Effector CD8-positive, alpha-beta T cell (primary cell): ENCODE results near the gene CPA1.

ENCODE experiments used
- DNase-seq: peaks from one replicate; lab custom pipeline; 2025; lab: John Stamatoyannopoulos, UW

CPA1 gene

DNA sequence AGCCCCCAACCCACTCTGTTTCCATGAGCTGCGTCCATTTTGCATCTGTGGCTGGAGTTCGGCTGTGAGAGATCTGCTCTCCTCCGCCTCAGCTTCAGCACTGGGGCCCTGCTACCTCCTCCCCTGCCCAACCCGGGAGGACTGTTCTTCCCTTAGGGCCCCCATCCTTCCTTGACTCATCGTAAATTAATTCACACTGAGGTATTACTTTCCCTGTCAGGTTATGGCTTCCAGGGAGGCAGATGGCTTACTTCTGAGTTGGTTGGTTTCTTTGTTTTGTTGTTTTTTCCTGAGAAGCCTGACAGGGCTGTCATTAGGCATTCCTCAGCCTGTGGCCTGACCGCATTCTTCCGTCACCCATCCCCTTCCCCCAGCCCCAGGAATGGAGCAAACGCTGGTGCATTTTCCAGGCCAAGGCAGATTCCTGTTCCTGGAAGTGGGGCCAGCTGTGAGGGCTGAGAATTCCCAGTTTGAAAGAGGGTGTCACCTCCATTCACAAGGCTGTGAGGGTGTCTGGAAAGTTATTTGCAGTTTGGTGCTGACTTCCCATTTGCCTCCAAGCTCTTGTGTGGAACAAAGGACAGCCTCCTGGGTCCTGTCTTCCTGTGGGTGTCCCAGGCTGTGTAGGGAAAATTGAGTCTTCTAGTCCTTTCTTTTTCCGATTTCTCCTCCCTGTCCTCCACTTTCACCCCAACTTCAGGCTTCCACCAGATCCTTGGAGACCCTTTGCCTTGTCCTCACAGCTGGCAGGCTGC is 24.0 kb upstream of the CPA1 start:
- no peak for DNase-seq

DNA sequence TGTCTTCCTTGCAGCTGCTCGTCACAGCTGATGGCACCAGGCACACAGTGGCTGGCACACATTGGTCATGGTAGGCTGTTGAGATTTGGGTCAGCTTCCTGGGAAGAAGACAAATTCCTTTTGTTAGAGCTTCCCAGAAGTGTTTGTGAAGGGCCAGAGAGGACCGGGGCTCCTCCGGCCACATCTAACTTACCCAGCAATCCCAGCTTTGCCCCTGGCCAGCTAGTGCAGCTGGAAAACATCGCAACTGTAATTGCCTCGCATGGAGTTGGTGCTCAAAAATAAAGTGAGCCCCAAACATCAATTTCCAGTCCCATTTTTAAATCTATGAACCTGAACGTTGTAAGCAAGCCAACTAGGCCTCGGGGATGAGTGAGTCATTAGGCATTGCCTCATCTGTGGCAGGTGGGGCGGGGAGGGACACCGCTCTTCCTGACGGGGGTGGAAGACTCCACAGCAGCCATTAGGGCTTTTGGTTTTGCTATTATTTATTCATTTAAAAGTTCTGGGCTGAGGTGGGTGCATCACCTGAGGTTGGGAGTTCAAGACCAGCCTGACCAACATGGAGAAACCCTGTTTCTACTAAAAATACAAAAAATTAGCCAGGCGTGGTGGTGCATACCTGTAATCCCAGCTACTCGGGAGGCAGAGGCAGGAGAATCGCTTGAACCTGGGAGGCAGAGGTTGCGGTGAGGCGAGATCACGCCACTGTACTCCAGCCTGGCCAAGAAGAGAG is 23.2 kb upstream of the CPA1 start:
- no peak for DNase-seq

GRCh38 chr7:130358471-130358870 is 21.8 kb upstream of the CPA1 start:
- DNase-seq, result no peak

- DNase-seq, result no peak
Observed at GRCh38 chr7:130359276-130359857, 20.9 kb upstream of the CPA1 start.

DNA sequence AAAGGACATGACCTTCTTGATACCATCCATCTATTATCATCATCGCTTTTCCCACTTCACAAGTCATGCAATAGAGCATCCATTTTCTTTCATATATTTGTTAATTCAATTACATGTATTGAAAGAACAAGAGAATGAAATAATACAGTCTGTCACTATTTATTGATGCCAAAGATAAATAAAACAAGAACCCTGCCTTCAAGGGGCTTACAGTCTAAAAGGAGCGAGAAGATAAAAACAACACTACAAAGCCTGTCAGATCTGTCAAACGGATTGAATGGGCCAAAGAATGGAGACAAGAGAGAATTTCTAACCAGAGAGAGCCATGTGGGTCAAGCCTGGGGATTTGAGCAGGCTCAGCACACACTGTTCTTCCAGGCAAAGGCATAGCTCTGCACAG is 19.8 kb upstream of the CPA1 start:
- no peak for DNase-seq

- DNase-seq, result no peak
Observed at GRCh38 chr7:130361681-130362080, 18.6 kb upstream of the CPA1 start.

GRCh38 chr7:130362251-130362816 is 18.0 kb upstream of the CPA1 start:
- no peak for DNase-seq

- DNase-seq, result no peak
Observed at GRCh38 chr7:130363026-130363847, 17.1 kb upstream of the CPA1 start.

DNA sequence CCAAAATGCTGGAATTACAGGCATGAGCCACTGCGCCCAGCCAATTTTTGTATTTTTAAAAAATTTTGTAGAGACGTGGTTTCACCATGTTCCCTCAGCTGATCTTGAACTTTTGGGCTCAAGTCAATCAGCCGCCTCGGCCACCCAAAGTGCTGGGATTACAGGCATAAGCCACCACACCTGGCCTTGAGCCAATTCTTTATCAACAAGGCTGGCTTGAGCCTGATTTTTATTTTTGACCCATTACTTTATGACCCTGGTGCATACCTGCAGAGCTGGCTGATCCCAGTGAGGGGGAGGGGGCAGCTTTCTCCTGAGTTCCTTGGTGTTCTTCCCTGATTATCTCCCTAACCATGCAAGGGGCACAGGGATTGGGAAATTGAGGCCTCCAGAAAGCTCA is 15.8 kb upstream of the CPA1 start:
- DNase-seq, result no peak

GRCh38 chr7:130365088-130365487 is 15.2 kb upstream of the CPA1 start:
- no peak for DNase-seq

GRCh38 chr7:130365511-130366441 is 14.5 kb upstream of the CPA1 start:
- DNase-seq, result no peak

DNA sequence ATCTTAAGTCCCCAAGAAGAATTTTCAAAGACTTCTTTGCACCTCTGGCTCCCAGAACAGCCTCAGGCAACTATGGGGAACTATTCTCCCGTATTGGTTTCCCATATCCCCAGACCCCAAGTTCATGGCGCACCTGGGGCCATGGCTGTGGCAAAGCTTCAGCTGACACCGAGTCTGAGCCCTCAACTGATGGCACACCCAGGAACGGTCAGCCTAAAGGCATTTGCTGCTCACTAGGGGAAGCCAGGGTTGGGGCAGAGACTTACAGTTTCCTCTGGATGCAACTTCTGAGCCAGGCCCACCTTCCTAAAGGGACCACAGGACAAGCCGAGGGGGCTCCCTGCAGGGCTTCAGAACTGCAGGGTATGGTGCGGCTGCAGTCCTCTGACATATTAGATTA is 13.7 kb upstream of the CPA1 start:
- DNase-seq, result no peak

DNA sequence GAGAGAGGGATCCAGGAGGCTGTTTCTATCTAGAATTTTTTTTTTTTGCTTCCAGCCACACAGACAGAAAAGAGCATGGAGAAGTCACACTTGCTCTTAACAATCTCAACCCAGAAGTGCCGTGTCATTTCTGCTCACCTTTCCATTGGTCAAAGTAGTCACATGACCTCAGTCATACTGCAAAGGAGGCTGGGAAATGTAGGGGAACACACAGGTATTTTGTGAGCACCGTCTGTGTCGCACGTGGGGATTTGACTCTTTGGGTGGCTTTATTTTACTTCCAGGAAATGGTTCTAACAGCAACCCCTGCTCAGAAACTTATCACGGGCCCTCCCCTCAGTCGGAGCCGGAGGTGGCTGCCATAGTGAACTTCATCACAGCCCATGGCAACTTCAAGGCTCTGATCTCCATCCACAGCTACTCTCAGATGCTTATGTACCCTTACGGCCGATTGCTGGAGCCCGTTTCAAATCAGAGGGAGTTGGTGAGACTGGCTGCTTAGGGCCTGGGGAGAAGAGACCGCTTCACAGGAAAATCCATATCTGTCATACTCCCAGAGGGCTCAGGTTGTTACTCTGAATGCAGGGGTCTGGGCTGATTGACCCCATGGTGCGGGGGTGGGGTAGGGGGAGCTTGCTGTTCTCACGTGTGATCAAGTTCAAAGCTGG is 13.1 kb upstream of the CPA1 start:
- DNase-seq, result no peak

DNA sequence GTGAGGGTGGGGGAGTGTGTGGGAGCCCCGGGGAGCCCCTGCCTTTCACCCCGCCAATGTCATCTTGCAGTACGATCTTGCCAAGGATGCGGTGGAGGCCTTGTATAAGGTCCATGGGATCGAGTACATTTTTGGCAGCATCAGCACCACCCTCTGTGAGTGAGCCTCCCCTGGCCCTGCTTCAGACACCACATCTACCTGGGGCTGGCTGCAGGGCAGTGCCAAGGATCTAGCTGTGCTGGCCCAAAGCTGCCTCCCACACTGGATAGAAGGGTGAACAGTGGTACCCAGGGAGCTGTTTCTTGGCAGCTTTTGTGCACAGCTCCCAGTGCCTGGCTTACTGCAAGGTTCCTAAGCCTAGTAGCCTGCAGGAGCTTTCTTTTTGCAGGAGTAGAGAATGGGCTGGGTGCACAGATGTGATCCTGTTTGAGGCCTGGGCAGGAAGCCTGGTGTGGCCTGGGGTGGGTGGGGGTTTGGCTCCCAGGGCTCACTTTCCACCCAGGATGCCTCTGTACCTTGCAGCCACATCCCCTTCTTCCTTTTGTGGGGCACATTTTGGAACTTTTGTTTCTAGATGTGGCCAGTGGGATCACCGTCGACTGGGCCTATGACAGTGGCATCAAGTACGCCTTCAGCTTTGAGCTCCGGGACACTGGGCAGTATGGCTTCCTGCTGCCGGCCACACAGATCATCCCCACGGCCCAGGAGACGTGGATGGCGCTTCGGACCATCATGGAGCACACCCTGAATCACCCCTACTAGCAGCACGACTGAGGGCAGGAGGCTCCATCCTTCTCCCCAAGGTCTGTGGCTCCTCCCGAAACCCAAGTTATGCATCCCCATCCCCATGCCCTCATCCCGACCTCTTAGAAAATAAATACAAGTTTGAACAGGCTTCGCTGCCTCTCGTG is 12.2 kb upstream of the CPA1 start:
- DNase-seq, result no peak

- no peak for DNase-seq
Observed at GRCh38 chr7:130369110-130369711, 11.1 kb upstream of the CPA1 start.

DNA sequence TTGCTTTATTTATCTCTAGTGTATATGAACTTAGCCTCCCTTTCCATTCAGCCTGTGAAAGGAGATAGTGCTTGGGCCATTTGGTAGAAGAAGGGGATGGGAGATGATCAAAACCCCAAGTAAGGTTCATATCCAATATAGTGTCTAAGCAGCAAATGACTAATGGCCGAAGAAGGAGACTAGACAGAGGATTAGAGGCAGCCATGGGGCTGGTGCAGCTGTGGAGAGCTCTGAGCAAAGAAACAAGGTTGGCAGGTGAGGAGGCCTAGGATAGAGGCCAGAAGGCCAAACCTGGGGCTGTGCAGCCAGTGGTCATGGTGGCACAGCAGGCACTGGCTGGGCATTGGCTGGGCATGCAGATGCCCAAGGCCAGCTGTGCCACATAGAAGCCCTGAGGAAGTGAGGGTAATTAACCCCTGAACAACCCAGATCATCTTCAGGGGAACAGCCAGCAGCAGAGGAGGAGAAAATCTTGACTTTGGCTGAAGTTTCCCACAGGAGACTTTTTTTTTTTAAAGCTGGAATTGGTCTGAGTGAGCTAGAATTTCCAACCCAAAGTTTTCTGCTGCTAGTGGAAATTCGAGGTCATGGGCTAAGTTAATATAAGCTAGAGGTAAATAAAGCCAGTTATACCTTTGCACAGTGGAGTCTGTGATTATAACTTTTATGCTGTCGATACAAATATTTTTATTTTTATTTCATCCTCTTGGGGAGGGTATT is 10.3 kb upstream of the CPA1 start:
- no peak for DNase-seq

- DNase-seq, result no peak
Observed at GRCh38 chr7:130371046-130371445, 9.2 kb upstream of the CPA1 start.
